Activated CD4-positive, alpha-beta T cell treated with anti-CD3 and anti-CD28 coated beads, Interleukin-2, amount 10 ng/mL, durations not matched to agents 7 days and 5 days (primary cell): ENCODE results near the gene TBC1D10B. TPM values are rescaled to one million over a fixed set of nuclear protein-coding genes. Genes with fewer than 3 reads are reported as not detected.

Experiments used
- CTCF ChIA-PET: fragments of 350-600 bp; sonication (Branson Sonifier 250); formaldehyde crosslinking; loops from one replicate; lab custom pipeline; 2021; ENCODE audit warnings: antibody characterized with exemption; lab: Charles Lee
- POLR2A ChIA-PET: fragments of 350-600 bp; sonication (Branson Sonifier 250); formaldehyde crosslinking; loops from one replicate; lab custom pipeline; 2021; ENCODE audit warnings: antibody characterized with exemption; lab: Charles Lee
- DNase-seq: peaks from one replicate; pipeline ENCODE4 v3.0.0-alpha.2; 2020
- H3K27ac Mint-ChIP-seq: one replicate; pipeline ENCODE4 v1.8.0; 2021; ENCODE audit warnings: mild to moderate bottlenecking, moderate library complexity, mixed read lengths
- H3K27me3 Mint-ChIP-seq: one replicate; pipeline ENCODE4 v1.8.0; 2021; ENCODE audit warnings: mixed read lengths
- H3K36me3 Mint-ChIP-seq: one replicate; pipeline ENCODE4 v1.8.0; 2021; ENCODE audit warnings: low read depth, mixed read lengths
- H3K4me1 Mint-ChIP-seq: one replicate; pipeline ENCODE4 v1.8.0; 2021; ENCODE audit warnings: mixed read lengths
- H3K4me3 Mint-ChIP-seq: one replicate; pipeline ENCODE4 v1.8.0; 2021; ENCODE audit warnings: mild to moderate bottlenecking, moderate library complexity, mixed read lengths
- H3K9me3 Mint-ChIP-seq: one replicate; pipeline ENCODE4 v1.8.0; 2021; ENCODE audit warnings: mixed read lengths
- total RNA-seq, 2 experiments: library from RNA; stranded (reverse); gene quantifications; one replicate each; pipeline ENCODE4 v1.2.3, GENCODE V29; 2021

TBC1D10B gene
- total RNA-seq, 2 experiments from 2014 or later: 63.9 to 69.9 TPM

GRCh38 chr16:30378236-30379157, 8.2 kb upstream of the TBC1D10B start:
- POLR2A ChIA-PET: no interaction called here

GRCh38 chr16:30377812-30378235, 7.5 kb upstream of the TBC1D10B start:
- peaks cover 52% of the 10 kb centered on the region for H3K4me1 Mint-ChIP-seq
- H3K36me3 Mint-ChIP-seq: peaks cover 40% of the 10 kb centered on the region
- peak overlapping the region; percentile 100 for H3K27ac Mint-ChIP-seq
- peak; percentile 90 for DNase-seq
- peak overlapping the region; percentile 90 for H3K4me3 Mint-ChIP-seq
- CTCF ChIA-PET: interaction anchor here (1.2 to 1.5 kb wide), 2 partner anchors 9 to 32 kb away, joined by 4 to 5 read pairs; no protein-coding TSS in a partner anchor
- no peaks in the 10 kb centered on the region for H3K9me3 Mint-ChIP-seq
- H3K27me3 Mint-ChIP-seq: no peaks in the 10 kb centered on the region
- POLR2A ChIA-PET: no interaction called here

More at GRCh38 chr16:30378236-30379157, 8.2 kb upstream of the TBC1D10B start:
- Mint-ChIP-seq H3K4me1 (peaks cover 58% of the 10 kb centered on the region), H3K27me3 (no peaks in the 10 kb centered on the region), H3K27ac (peak overlapping the region; percentile 100), H3K36me3 (peaks cover 40% of the 10 kb centered on the region), H3K4me3 (peak overlapping the region; percentile 90), H3K9me3 (no peaks in the 10 kb centered on the region)
- CTCF ChIA-PET: interaction anchor here (1.2 to 1.5 kb wide), 2 partner anchors 10 to 31 kb away, joined by 4 to 5 read pairs; no protein-coding TSS in a partner anchor
- peak; percentile 98 for DNase-seq

GRCh38 chr16:30377050-30377811, 6.9 kb upstream of the TBC1D10B start:
- H3K4me3 Mint-ChIP-seq: peak overlapping the region; percentile 90
- ChIA-PET CTCF (interaction anchor here (1.2 to 1.5 kb wide), 3 partner anchors 32 to 312 kb away, joined by 3 to 5 read pairs (median 4); partner anchors contain the start of gene ALDOA), POLR2A (no interaction called here)
- H3K27me3 Mint-ChIP-seq: no peaks in the 10 kb centered on the region
- peaks cover 40% of the 10 kb centered on the region for H3K36me3 Mint-ChIP-seq
- H3K4me1 Mint-ChIP-seq: peaks cover 51% of the 10 kb centered on the region
- DNase-seq: no peak
- H3K27ac Mint-ChIP-seq: peak overlapping the region; percentile 100
- no peaks in the 10 kb centered on the region for H3K9me3 Mint-ChIP-seq

- ChIA-PET POLR2A (no interaction called here), CTCF (interaction anchor here (0.8 to 1.9 kb wide), 5 partner anchors 30 to 311 kb away, joined by 3 to 4 read pairs (median 3); partner anchors contain the start of gene ALDOA)
- Mint-ChIP-seq H3K9me3 (no peaks in the 10 kb centered on the region), H3K36me3 (peaks cover 36% of the 10 kb centered on the region), H3K4me3 (no peak overlapping the region), H3K27me3 (no peaks in the 10 kb centered on the region), H3K4me1 (peaks cover 56% of the 10 kb centered on the region), H3K27ac (peak overlapping the region; percentile 100)
- no peak for DNase-seq
Measured at GRCh38 chr16:30376461-30376902, 6.2 kb upstream of the TBC1D10B start.

- H3K36me3 Mint-ChIP-seq: peaks cover 30% of the 10 kb centered on the region
- CTCF ChIA-PET: interaction anchor here (0.6 to 1.9 kb wide), 6 partner anchors 30 to 310 kb away, joined by 3 to 4 read pairs (median 3); partner anchors contain the start of gene ALDOA
- no peak for DNase-seq
- H3K27me3 Mint-ChIP-seq: no peaks in the 10 kb centered on the region
- peaks cover 56% of the 10 kb centered on the region for H3K4me1 Mint-ChIP-seq
- H3K9me3 Mint-ChIP-seq: no peaks in the 10 kb centered on the region
- H3K27ac Mint-ChIP-seq: peak overlapping the region; percentile 73
- H3K4me3 Mint-ChIP-seq: no peak overlapping the region
- POLR2A ChIA-PET: no interaction called here
Measured at GRCh38 chr16:30375864-30376263, 5.6 kb upstream of the TBC1D10B start.

GRCh38 chr16:30374538-30374937, 4.2 kb upstream of the TBC1D10B start, which contains the start of gene MYL11:
TSS of gene MYL11 (plus strand) at chr16:30374802. CDS start at chr16:30374858, 56 bp downstream.
- ChIA-PET CTCF (interaction anchor here (0.6 to 1.0 kb wide), 2 partner anchors 21 to 117 kb away, joined by 3 to 4 read pairs; partner anchors contain the start of gene ZNF48), POLR2A (interaction anchor here (0.6 kb wide), 1 partner anchor 276 kb away, joined by 5 read pairs; the partner anchor contains the start of gene PRR14)
- no peak for DNase-seq
- H3K36me3 Mint-ChIP-seq: peaks cover 20% of the 10 kb centered on the region
- no peaks in the 10 kb centered on the region for H3K27me3 Mint-ChIP-seq
- no peaks in the 10 kb centered on the region for H3K9me3 Mint-ChIP-seq
- no peak within 1 kb of the TSS for H3K4me3 Mint-ChIP-seq
- peaks cover 43% of the 10 kb centered on the region for H3K4me1 Mint-ChIP-seq
- H3K27ac Mint-ChIP-seq: peak within 1 kb of the TSS; percentile 73

- no peak for DNase-seq
- no peak overlapping the region for H3K4me3 Mint-ChIP-seq
- POLR2A ChIA-PET: interaction anchor here (0.6 kb wide), 1 partner anchor 45 kb away, joined by 3 read pairs; no protein-coding TSS in a partner anchor
- no peak overlapping the region for H3K27ac Mint-ChIP-seq
- no peaks in the 10 kb centered on the region for H3K27me3 Mint-ChIP-seq
- CTCF ChIA-PET: interaction anchor here (1.0 to 2.2 kb wide), 2 partner anchors 10 kb away, joined by 4 to 9 read pairs; partner anchors contain the start of gene SEPTIN1
- H3K36me3 Mint-ChIP-seq: peaks cover 19% of the 10 kb centered on the region
- H3K4me1 Mint-ChIP-seq: peaks cover 41% of the 10 kb centered on the region
- H3K9me3 Mint-ChIP-seq: no peaks in the 10 kb centered on the region
Measured at GRCh38 chr16:30372725-30373124, 2.4 kb upstream of the TBC1D10B start.

- Mint-ChIP-seq H3K27me3 (no peaks in the 10 kb centered on the region), H3K36me3 (peaks cover 21% of the 10 kb centered on the region), H3K4me3 (peak overlapping the region; percentile 75), H3K4me1 (peaks cover 41% of the 10 kb centered on the region), H3K27ac (peak overlapping the region; percentile 93), H3K9me3 (no peaks in the 10 kb centered on the region)
- DNase-seq: no peak
- POLR2A ChIA-PET: no interaction called here
- CTCF ChIA-PET: interaction anchor here (1.2 to 2.2 kb wide), 4 partner anchors 11 to 37 kb away, joined by 4 to 9 read pairs (median 6); partner anchors contain the start of gene SEPTIN1
Measured at GRCh38 chr16:30372038-30372712, 1.9 kb upstream of the TBC1D10B start.

- peaks cover 26% of the 10 kb centered on the region for H3K36me3 Mint-ChIP-seq
- H3K4me3 Mint-ChIP-seq: peak overlapping the region; percentile 75
- no peak for DNase-seq
- H3K4me1 Mint-ChIP-seq: peaks cover 42% of the 10 kb centered on the region
- no peaks in the 10 kb centered on the region for H3K27me3 Mint-ChIP-seq
- no peaks in the 10 kb centered on the region for H3K9me3 Mint-ChIP-seq
- ChIA-PET POLR2A (interaction anchor here (0.6 to 0.7 kb wide), 2 partner anchors 11 to 179 kb away, joined by 3 read pairs; partner anchors contain the start of gene SEPTIN1), CTCF (interaction anchor here (0.5 to 2.2 kb wide), 13 partner anchors 9 to 316 kb away, joined by 3 to 9 read pairs (median 4); partner anchors contain the start of genes DCTPP1, SEPTIN1, TBX6 and ZNF48)
- H3K27ac Mint-ChIP-seq: peak overlapping the region; percentile 93
Measured at GRCh38 chr16:30371248-30371816, 1.0 kb upstream of the TBC1D10B start.

GRCh38 chr16:30369938-30370455, 297 bp downstream of the TBC1D10B start:
- CTCF ChIA-PET: interaction anchor here (1.0 to 2.0 kb wide), 7 partner anchors 9 to 315 kb away, joined by 3 to 7 read pairs (median 5); partner anchors contain the start of genes CD2BP2, DCTPP1 and ZNF48
- Mint-ChIP-seq H3K36me3 (peaks cover 35% of the 10 kb centered on the region), H3K27me3 (no peaks in the 10 kb centered on the region), H3K9me3 (no peaks in the 10 kb centered on the region), H3K27ac (peak overlapping the region; percentile 93), H3K4me3 (peak overlapping the region; percentile 75), H3K4me1 (peaks cover 52% of the 10 kb centered on the region)
- DNase-seq: no peak
- POLR2A ChIA-PET: no interaction called here
